ENCODE data around the gene KIF26B. TPM values are rescaled to one million over a fixed set of nuclear protein-coding genes. Genes with fewer than 3 reads are reported as not detected.

KIF26B gene
- polyA plus RNA-seq, 2 donors = 0.04 to 0.12 TPM

DNA sequence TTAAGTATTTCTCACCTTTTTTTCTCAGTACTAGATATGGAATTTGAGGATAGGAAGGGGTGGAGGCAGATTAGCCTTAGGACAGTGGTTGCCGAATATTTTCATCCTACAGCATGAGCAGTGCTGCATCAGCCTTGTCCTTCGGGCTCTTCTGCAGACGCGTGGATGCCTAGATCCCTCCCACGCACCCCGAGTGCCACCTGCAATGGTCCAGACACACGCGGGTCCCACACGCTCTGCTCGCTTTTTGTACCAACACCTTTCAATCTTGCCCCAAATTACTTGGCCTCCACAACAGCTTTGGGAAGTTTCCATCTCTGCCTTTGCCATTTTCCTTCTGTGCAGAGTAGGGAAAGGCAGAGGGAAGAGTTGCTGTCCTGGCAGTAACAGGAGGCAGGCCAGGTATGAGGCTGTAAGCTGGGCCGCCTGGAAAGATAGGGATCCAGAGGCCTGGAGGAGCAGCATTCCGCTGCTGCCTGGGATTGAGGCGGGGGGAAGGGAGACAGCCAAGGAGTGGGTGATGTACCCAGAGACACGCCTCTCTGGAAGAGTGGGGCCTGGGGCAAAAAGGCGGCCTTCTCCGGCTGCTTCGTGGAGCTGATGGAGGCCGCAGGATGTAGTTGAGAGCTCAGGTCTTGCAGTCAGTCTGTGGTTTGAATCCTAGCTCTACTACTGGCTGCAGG is 467.7 kb downstream of the KIF26B start:
- Histone ChIP-seq H3K4me1 (ENCODE audit: control insufficient read depth in 2 of 2, insufficient read depth in 2 of 2, low read length in 1 of 2) (no peaks in the 10 kb centered on the region), H3K9me3 (ENCODE audit: control insufficient read depth in 2 of 2, insufficient read depth in 1 of 2, low read depth in 1 of 2, low read length in 1 of 2) (no peaks in the 10 kb centered on the region), H3K36me3 (ENCODE audit: control insufficient read depth in 2 of 2, insufficient read depth in 2 of 2, low read length in 1 of 2) (no peaks in the 10 kb centered on the region), H3K4me3 (ENCODE audit: low read depth in 1 of 2, low read length in 2 of 2) (no peak overlapping the region), H3K27ac (ENCODE audit: low read depth in 2 of 2, low read length in 1 of 2) (no peak overlapping the region), H3K27me3 (ENCODE audit: control insufficient read depth in 1 of 2, insufficient read depth in 2 of 2, low read length in 2 of 2) (no peaks in the 10 kb centered on the region)
- WGBS, 2 donors = 88 to 90% methylated on average over 18 of the region's 18 CpGs

GRCh38 chr1:245641384-245641783 is 486.6 kb downstream of the KIF26B start:
- Histone ChIP-seq H3K27me3 (ENCODE audit: control insufficient read depth in 1 of 2, insufficient read depth in 2 of 2, low read length in 2 of 2) (no peaks in the 10 kb centered on the region), H3K27ac (ENCODE audit: low read depth in 2 of 2, low read length in 1 of 2) (no peak overlapping the region), H3K9me3 (ENCODE audit: control insufficient read depth in 2 of 2, insufficient read depth in 1 of 2, low read depth in 1 of 2, low read length in 1 of 2) (peaks cover 0 to 2% of the 10 kb centered on the region in 2 donors), H3K4me3 (ENCODE audit: low read depth in 1 of 2, low read length in 2 of 2) (no peak overlapping the region), H3K4me1 (ENCODE audit: control insufficient read depth in 2 of 2, insufficient read depth in 2 of 2, low read length in 1 of 2) (no peaks in the 10 kb centered on the region), H3K36me3 (ENCODE audit: control insufficient read depth in 2 of 2, insufficient read depth in 2 of 2, low read length in 1 of 2) (no peaks in the 10 kb centered on the region)
- 96 to 97% methylated on average over 1 of the region's 1 CpG for WGBS, 2 donors

DNA sequence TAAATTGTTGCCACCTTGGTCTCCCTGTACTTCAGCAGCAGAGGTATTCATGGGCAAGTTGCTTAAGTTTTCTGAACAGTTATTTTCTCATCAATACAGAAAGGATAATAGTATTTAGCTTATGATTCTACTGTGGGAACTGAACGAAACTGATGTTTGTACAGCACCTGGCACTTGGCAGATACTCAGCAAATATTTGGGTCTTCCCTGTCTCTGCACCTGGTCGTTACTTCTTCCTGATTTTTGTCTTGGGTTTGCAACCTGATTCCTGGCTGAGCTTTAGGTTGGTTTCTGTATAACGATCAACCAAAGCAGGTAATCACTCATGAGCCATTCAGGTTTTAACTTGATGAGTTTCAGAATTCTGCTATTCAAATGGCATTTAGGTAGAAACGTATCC is 490.6 kb downstream of the KIF26B start:
- H3K4me3 ChIP-seq (ENCODE audit: low read depth in 1 of 2, low read length in 2 of 2) = no peak overlapping the region
- no peaks in the 10 kb centered on the region for H3K36me3 ChIP-seq (ENCODE audit: control insufficient read depth in 2 of 2, insufficient read depth in 2 of 2, low read length in 1 of 2)
- H3K4me1 ChIP-seq (ENCODE audit: control insufficient read depth in 2 of 2, insufficient read depth in 2 of 2, low read length in 1 of 2) = no peaks in the 10 kb centered on the region
- 42 to 49% methylated on average over 4 of the region's 4 CpGs for WGBS, 2 donors
- H3K9me3 ChIP-seq (ENCODE audit: control insufficient read depth in 2 of 2, insufficient read depth in 1 of 2, low read depth in 1 of 2, low read length in 1 of 2) = peaks cover 0 to 2% of the 10 kb centered on the region in 2 donors
- no peak overlapping the region for H3K27ac ChIP-seq (ENCODE audit: low read depth in 2 of 2, low read length in 1 of 2)
- H3K27me3 ChIP-seq (ENCODE audit: control insufficient read depth in 1 of 2, insufficient read depth in 2 of 2, low read length in 2 of 2) = no peaks in the 10 kb centered on the region

DNA sequence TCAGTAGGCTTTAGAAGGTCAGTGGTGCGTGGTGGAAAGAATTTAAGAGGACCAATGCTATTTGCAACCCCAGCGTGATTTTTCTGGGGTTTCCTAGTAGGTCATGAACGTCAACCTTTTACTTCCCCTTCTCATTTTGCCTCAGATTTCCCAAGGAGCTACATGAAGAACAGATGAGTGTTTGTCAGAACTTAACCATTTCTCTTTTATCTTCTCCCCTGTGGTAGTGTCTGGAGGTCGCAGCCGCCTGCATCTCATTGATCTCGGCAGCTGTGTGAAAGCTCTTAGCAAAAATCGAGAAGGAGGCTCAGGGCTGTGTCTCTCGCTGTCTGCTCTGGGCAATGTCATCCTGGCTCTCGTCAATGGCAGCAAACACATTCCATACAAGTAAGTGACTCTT is 491.1 kb downstream of the KIF26B start:
- whole genome bisulfite sequencing, 2 donors = 59 to 62% methylated on average over 9 of the region's 9 CpGs

DNA sequence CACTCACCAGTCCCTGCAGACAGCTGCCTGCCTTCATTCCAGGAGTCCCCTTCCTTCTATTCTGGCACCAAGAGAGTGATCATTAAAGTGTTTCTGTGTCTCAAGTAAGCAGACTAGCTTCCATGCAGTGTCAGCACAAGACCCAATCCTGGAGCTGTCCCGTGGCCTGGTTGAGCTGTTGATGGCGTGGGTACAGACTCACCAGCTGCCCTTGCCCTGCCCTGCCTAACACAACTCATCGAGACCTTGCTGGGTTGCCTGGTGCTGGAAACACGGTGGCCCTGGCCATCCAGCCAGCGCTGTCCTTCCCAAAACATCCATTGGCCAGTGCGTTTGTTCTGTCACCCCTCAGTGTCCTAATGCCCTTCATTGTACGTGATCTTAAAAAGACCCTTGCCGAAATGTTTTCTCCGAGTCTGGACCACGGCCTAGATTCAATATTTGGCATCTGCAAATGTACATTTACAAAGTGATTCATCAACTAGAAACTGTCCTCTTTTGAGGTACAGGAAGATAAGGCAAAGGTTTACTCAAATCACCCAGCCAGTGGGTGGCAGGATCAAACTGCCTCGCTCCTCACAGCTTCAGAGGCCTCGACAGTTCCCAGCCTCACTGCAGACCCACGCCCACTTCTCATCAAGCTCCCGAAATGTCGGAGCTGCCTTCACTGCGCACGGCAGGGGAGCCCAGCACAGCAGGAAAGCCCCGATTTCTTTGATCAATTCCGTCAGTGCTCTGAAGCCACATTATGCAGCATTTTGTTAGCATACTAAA is 494.2 kb downstream of the KIF26B start:
- WGBS, 2 donors = 73 to 82% methylated on average over 19 of the region's 19 CpGs
- H3K9me3 ChIP-seq (ENCODE audit: control insufficient read depth in 2 of 2, insufficient read depth in 1 of 2, low read depth in 1 of 2, low read length in 1 of 2) = no peaks in the 10 kb centered on the region
- no peak overlapping the region for H3K4me3 ChIP-seq (ENCODE audit: low read depth in 1 of 2, low read length in 2 of 2)
- H3K4me1 ChIP-seq (ENCODE audit: control insufficient read depth in 2 of 2, insufficient read depth in 2 of 2, low read length in 1 of 2) = no peaks in the 10 kb centered on the region
- H3K27ac ChIP-seq (ENCODE audit: low read depth in 2 of 2, low read length in 1 of 2) = no peak overlapping the region
- no peaks in the 10 kb centered on the region for H3K27me3 ChIP-seq (ENCODE audit: control insufficient read depth in 1 of 2, insufficient read depth in 2 of 2, low read length in 2 of 2)
- no peaks in the 10 kb centered on the region for H3K36me3 ChIP-seq (ENCODE audit: control insufficient read depth in 2 of 2, insufficient read depth in 2 of 2, low read length in 1 of 2)

More for the DNA sequence above, 491.1 kb downstream of the KIF26B start:
- Histone ChIP-seq H3K9me3 (ENCODE audit: control insufficient read depth in 2 of 2, insufficient read depth in 1 of 2, low read depth in 1 of 2, low read length in 1 of 2) (peaks cover 0 to 2% of the 10 kb centered on the region in 2 donors), H3K27ac (ENCODE audit: low read depth in 2 of 2, low read length in 1 of 2) (no peak overlapping the region), H3K27me3 (ENCODE audit: control insufficient read depth in 1 of 2, insufficient read depth in 2 of 2, low read length in 2 of 2) (no peaks in the 10 kb centered on the region), H3K4me3 (ENCODE audit: low read depth in 1 of 2, low read length in 2 of 2) (no peak overlapping the region), H3K36me3 (ENCODE audit: control insufficient read depth in 2 of 2, insufficient read depth in 2 of 2, low read length in 1 of 2) (no peaks in the 10 kb centered on the region), H3K4me1 (ENCODE audit: control insufficient read depth in 2 of 2, insufficient read depth in 2 of 2, low read length in 1 of 2) (no peaks in the 10 kb centered on the region)

DNA sequence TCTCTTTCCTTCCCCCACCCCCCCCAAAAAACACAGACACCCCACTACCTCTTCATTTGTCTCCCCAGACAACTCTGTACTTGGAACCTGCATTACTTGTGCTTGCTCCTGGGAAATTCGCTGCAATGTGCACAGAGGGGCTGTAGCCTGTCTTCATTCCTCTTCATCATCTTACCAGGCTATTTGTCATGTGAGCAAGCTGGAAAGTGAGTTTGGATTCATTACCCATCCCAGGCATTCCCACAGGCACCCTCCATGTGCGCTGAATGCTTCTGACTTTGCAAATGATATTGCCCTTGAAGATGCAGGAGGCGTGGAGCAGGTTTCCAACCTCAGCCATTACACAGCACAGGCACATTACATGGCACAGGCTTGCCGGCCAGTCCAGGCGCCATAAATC is 494.9 kb downstream of the KIF26B start:
- 91 to 93% methylated on average over 5 of the region's 5 CpGs for WGBS, 2 donors
- Histone ChIP-seq H3K4me3 (ENCODE audit: low read depth in 1 of 2, low read length in 2 of 2) (no peak overlapping the region), H3K9me3 (ENCODE audit: control insufficient read depth in 2 of 2, insufficient read depth in 1 of 2, low read depth in 1 of 2, low read length in 1 of 2) (no peaks in the 10 kb centered on the region), H3K36me3 (ENCODE audit: control insufficient read depth in 2 of 2, insufficient read depth in 2 of 2, low read length in 1 of 2) (no peaks in the 10 kb centered on the region), H3K4me1 (ENCODE audit: control insufficient read depth in 2 of 2, insufficient read depth in 2 of 2, low read length in 1 of 2) (no peaks in the 10 kb centered on the region), H3K27ac (ENCODE audit: low read depth in 2 of 2, low read length in 1 of 2) (no peak overlapping the region), H3K27me3 (ENCODE audit: control insufficient read depth in 1 of 2, insufficient read depth in 2 of 2, low read length in 2 of 2) (no peaks in the 10 kb centered on the region)

- no peak overlapping the region for H3K4me3 ChIP-seq (ENCODE audit: low read depth in 1 of 2, low read length in 2 of 2)
- H3K27ac ChIP-seq (ENCODE audit: low read depth in 2 of 2, low read length in 1 of 2) = no peak overlapping the region
- 80 to 85% methylated on average over 7 of the region's 7 CpGs for WGBS, 2 donors
- no peaks in the 10 kb centered on the region for H3K36me3 ChIP-seq (ENCODE audit: control insufficient read depth in 2 of 2, insufficient read depth in 2 of 2, low read length in 1 of 2)
- H3K9me3 ChIP-seq (ENCODE audit: control insufficient read depth in 2 of 2, insufficient read depth in 1 of 2, low read depth in 1 of 2, low read length in 1 of 2) = no peaks in the 10 kb centered on the region
- H3K4me1 ChIP-seq (ENCODE audit: control insufficient read depth in 2 of 2, insufficient read depth in 2 of 2, low read length in 1 of 2) = no peaks in the 10 kb centered on the region
- H3K27me3 ChIP-seq (ENCODE audit: control insufficient read depth in 1 of 2, insufficient read depth in 2 of 2, low read length in 2 of 2) = no peaks in the 10 kb centered on the region
These were observed 495.7 kb downstream of the KIF26B start for GRCh38 chr1:245650441-245650960.

DNA sequence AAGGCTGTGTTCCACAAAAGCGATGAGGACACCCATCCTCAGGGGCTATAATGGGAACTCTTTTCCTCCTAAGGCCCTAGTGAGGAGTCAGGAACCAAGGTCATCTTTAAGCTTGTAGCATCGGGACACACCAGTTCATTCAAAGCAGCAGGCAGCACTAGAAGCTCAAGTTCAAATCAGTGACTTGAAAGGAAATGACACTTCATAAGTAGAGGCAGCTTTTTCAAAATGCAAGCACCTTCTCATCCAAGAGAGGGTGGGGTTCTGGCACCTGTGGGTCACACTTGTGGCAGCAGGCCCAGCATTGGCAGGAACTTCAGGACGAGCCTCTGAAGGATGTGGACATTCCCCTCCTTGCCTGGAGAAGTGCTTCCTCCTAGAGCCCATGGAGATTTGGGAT is 496.3 kb downstream of the KIF26B start:
- 53 to 77% methylated on average over 3 of the region's 3 CpGs for WGBS, 2 donors
- Histone ChIP-seq H3K27me3 (ENCODE audit: control insufficient read depth in 1 of 2, insufficient read depth in 2 of 2, low read length in 2 of 2) (no peaks in the 10 kb centered on the region), H3K27ac (ENCODE audit: low read depth in 2 of 2, low read length in 1 of 2) (no peak overlapping the region), H3K9me3 (ENCODE audit: control insufficient read depth in 2 of 2, insufficient read depth in 1 of 2, low read depth in 1 of 2, low read length in 1 of 2) (no peaks in the 10 kb centered on the region), H3K4me1 (ENCODE audit: control insufficient read depth in 2 of 2, insufficient read depth in 2 of 2, low read length in 1 of 2) (no peaks in the 10 kb centered on the region), H3K4me3 (ENCODE audit: low read depth in 1 of 2, low read length in 2 of 2) (no peak overlapping the region), H3K36me3 (ENCODE audit: control insufficient read depth in 2 of 2, insufficient read depth in 2 of 2, low read length in 1 of 2) (no peaks in the 10 kb centered on the region)

- Histone ChIP-seq H3K27ac (ENCODE audit: low read depth in 2 of 2, low read length in 1 of 2) (no peak overlapping the region), H3K4me1 (ENCODE audit: control insufficient read depth in 2 of 2, insufficient read depth in 2 of 2, low read length in 1 of 2) (no peaks in the 10 kb centered on the region), H3K9me3 (ENCODE audit: control insufficient read depth in 2 of 2, insufficient read depth in 1 of 2, low read depth in 1 of 2, low read length in 1 of 2) (no peaks in the 10 kb centered on the region), H3K27me3 (ENCODE audit: control insufficient read depth in 1 of 2, insufficient read depth in 2 of 2, low read length in 2 of 2) (no peaks in the 10 kb centered on the region), H3K36me3 (ENCODE audit: control insufficient read depth in 2 of 2, insufficient read depth in 2 of 2, low read length in 1 of 2) (no peaks in the 10 kb centered on the region), H3K4me3 (ENCODE audit: low read depth in 1 of 2, low read length in 2 of 2) (no peak overlapping the region)
- 95% methylated on average over 4 of the region's 4 CpGs for WGBS, 2 donors
These were observed 497.3 kb downstream of the KIF26B start for GRCh38 chr1:245652116-245652515.
